ENCODE data around the gene NHP2.
"Not testable (repeated sequence)": the region's sequence is repeated elsewhere in the genome, so short reads cannot be mapped to it uniquely, and the experiment has no call there.

The NHP2 gene

DNA sequence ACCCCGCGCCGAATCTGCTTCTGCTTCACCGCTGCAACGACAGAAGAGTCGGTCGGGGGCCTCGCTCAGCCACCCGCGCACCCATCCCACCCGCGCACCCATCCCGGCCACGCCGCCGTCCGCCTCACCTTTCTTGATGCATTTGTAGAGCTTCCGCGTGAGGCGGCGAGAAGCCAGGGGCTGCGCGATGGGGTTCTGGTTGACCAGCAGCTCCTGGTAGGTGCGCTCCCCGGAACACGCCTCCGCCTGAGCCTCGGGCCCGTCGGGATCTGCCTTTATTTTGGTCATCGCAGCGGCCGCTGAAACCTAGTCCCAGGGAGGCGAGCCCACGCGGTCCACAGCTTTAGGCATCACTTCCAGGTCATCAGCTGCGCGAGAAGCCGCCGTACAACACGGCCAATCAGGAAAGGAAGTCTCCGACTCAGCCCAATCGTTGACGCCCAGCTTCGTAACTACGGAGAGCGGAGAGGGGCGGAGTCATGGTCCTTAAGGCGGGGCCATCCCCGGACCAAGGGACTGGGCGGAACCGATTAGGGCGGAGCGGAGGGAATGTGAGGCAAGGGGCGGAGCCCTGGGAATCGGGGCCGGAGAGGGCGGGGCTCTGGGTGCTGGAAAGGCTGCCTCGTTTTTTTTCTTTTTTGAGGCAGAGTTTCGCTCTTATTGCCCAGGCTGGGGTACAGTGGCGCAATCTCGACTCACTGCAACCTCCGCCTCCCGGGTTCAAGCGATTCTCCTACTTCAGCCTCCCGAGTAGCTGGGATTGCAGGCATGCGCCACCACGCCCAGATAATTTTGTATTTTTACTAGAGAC lies at the start of gene NHP2:
TSS of gene NHP2 (minus strand) at position 356 of the 811 bp plus-strand sequence. CDS start at position 288, 68 bp downstream.
- in situ Hi-C loops (cut with HindIII; ENCODE audit: low sequenced_read_pairs), result no loop called here

DNA sequence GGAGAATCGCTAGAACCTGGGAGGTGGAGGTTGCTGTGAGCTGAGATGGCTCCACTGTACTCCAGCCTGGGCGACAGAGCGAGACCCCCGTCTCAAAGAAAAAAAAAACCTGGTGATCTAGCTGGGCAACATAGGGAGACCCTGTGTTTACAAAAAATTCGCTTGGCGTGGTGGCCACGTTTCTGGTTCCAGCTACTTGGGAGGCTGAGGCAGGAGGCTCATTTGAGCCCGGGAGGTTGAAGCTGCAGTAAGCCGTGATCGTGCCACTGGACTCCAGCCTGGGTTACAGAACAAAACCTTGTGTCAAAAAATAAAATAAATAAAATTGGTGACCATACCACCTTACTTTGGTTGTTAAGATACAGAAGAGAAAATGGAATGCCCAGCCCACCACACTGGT lies 48.9 kb upstream of the NHP2 start:
- in situ Hi-C loops (cut with HindIII; ENCODE audit: low sequenced_read_pairs), result no loop called here

DNA sequence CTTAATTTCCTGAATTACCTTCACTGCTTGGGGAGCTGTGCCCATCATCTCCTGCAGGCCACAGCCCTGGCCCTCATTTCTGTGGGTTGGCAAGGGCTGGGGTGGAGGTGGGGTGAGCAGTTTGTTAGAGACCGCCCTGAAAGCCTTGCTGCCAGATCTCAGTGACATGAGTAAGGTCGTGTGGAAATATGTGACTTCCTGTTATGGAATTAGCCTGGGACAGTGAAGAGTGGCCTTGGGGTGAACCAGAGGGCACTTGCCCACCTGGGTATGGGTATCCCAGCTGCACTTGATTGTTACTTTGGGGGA lies 48.2 kb upstream of the NHP2 start:
- in situ Hi-C loops (cut with HindIII; ENCODE audit: low sequenced_read_pairs), result no loop called here

DNA sequence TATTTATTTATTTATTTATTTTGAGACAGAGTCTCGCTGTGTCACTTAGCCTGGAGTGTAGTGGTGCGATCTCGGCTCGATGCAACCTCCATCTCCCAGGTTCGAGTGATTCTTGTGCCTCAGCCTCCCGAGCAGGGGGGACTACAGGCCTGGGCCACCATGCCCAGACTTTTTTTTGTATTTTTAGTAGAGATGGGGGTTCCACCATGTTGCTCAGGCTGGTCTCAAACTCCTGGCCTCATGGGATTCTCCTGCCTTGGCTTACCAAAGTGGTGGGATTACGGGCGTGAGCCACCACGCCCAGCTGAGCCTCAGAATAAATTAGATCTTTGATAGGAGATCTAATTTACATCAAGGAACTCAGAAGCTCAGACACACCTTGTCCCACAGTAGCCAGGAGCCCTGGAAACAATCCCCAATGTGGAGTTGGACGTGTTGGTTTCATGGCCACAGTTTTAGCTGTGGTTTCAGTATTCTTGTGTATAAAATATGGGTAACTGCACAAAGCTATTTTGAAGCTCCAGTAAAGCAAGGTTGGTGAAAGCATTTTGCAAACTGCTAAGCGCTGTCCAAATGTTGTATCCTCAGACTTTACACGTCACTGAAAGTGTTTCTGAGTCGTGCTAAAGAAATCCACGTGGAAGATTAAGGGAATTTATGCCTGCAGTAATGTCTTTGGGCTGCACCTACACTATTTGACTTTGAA lies 47.7 kb upstream of the NHP2 start:
- in situ Hi-C loops (cut with HindIII; ENCODE audit: low sequenced_read_pairs), result no loop called here

DNA sequence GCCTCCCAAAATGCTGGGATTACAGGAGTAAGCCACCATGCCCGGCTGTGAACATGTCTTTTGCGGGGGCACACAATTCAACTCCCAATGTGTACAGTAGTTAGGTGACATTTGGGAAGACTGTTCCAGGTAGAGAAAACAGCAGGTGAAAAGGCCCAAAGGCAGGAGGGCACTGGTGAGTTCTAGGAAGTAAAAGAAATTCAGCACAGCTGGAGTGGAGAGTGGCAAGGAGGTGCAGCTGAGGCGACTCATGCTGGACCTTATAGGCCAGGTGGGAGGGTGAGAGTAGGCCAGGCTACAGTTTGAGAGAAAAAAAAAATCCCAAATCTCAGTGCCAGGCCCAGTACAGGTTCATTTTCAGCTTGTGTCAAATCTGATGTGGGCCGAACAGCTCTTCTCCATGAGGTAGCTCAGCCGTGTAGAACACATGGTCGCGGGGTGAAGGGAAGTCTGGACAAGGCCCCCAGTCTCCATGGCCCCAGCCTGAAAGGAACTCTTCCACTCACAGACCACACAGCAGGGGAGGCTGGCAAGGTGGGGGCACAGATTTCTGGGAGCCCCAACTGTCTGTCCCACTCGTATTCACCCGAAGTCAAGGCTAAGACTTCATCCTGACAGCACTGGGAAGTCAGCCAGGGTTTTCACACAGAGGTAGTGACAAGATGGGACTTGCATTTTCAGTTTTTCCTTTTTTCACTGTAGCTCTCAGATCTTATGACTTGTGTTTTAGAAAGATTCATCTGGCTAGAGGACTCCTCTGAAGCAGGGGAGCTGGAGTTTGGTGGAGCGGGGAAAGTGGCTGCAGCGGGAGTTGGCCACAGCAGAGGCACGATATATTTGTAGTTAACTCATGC lies 46.1 kb upstream of the NHP2 start:
- in situ Hi-C loops (cut with HindIII; ENCODE audit: low sequenced_read_pairs), result no loop called here

DNA sequence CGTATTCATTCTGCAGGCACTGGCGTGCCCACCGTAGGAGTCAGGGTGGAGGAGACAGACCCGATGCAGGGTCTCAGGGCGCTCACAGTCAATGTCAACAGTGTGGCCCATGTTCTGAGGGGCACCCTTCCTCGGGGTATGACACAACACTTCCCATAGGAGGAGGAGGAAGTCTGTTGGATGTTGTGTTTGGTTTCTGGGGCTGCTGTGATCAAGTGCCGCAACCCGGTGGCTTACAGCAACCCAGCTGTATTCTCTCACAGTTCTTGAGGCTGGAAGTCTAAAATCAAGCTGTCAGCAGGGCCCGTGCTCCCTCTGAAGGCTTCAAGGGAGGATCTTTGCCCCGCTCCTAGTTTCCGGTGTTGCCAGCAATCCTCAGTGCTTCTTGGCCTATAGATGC lies 45.0 kb upstream of the NHP2 start:
- in situ Hi-C loops (cut with HindIII; ENCODE audit: low sequenced_read_pairs), result no loop called here

DNA sequence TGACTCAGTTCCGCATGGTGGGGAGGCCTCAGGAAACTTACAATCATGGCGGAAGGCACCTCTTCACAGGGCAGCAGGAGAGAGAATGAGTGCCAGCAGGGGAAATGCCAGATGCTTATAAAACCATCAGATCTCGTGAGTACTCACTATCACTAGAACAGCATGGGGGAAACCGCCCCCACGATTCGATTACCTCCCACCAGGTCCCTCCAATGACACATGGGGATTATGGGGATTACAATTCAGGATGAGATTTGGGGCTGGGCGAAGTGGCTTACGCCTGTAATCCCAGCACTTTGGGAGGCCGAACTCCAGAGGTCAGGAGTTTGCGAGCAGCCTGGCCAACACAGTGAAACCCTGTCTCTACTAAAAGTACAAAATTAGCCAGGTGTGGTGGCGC lies 44.5 kb upstream of the NHP2 start:
- in situ Hi-C loops (cut with HindIII; ENCODE audit: low sequenced_read_pairs), result not testable (repeated sequence)

DNA sequence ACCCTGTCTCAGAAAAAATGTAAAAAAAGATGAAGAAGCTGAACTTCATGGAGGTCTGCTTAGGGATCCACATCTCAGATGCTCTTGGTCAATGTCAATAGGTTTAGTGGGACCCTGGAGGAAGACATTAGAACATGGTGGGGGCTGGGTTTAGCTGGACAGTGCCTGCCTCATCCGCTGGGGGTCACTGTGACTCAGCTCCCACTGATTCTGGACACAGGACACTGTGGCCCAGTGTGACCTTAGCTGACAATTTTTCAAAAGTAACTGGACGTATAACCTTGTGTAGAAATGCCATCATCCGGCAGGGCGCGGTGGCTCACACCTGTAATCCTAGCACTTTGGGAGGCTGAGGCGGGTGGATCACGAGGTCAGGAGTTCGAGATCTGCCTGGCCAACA lies 43.3 kb upstream of the NHP2 start:
- in situ Hi-C loops (cut with HindIII; ENCODE audit: low sequenced_read_pairs), result no loop called here

DNA sequence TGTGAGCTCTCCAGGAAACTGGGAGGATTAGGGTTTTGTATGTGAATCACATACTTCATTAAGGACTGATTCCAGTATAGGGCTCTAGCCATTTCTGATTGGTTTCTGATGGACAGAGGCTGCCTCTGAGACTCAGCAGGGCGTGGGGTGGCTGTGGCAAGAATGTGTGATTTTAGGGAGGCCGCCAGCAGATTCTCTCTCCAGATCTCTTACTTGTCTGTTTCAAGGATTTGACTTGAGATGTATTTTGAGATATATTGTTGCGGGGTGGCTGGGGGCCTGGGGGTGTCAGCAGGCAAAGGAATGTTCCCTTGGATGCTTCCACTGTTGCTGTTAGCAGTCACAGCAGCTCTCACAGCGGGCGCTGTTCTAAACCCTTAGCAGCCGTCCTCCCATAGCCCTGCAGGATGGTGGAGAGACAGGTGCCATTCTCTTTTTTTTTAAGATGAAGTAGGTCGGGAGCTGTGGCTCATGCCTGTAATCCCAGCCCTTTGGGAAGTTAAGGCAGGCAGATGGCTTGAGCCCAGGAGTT lies 42.7 kb upstream of the NHP2 start:
- in situ Hi-C loops (cut with HindIII; ENCODE audit: low sequenced_read_pairs), result no loop called here

DNA sequence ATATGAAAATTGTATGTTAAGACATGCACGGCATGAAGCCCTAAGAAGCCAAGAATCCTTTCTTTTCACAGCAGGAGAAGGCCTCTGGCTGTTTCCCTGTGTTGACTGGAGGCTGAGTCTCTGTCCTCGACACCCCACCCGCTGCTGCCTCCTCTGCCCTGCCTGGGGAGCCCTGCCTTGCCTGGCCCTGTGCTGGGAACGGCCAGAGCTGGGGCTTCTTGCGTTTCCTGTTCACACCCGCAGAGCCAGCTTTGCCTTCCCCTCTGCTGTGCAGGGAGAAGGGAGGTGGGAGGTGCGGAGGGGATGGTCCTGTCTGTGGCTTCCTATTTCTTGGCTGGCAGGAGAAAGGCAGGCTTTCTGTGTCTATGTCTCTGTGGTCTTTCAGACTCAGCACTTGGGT lies 40.3 kb upstream of the NHP2 start:
- in situ Hi-C loops (cut with HindIII; ENCODE audit: low sequenced_read_pairs), result no loop called here

DNA sequence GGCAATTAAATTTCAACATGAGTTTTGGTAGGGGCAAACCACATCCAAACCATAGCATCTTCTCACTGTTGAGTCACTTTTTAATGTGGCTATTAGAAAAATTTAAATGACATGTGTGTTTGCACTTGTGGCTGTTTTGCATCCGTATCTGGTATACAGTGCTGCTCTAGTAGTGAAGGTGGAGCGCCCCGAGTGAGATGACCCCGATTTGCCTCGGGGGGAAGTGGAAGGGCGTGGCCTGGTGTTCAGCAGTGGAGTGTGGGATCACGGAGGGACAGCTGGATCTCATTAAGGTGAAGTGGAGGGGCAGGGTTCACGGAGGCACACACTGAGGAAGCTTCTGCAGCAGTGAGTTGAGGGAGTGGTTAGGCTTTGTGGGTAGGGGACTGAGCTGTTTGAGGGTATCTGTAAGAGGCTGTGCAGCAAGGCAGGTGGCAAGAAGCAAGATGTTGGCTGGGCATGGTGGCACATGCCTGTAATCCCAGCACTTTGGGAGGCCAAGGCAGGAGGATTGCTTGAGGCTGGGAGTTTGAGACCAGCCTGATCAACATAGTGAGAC lies 39.6 kb upstream of the NHP2 start:
- in situ Hi-C loops (cut with HindIII; ENCODE audit: low sequenced_read_pairs), result no loop called here

DNA sequence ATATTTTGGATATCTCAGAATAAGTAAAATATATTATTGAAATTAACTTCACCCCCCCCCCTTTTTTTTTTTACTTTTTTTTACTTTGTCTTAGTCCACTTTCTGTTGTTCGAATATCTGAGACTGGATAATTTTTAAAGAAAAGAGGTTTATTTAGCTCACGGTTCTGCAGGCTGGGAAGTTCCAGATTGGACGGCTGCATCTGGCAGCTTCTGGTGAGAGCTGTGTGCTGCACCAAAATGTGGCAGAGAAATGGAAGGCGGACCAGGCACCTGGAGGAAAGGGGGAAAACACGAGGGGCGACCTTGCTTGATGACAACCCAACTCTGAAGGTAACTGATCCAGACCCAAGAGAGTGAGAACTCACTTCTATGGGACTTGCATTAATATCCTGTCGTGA lies 39.1 kb upstream of the NHP2 start:
- in situ Hi-C loops (cut with HindIII; ENCODE audit: low sequenced_read_pairs), result no loop called here

DNA sequence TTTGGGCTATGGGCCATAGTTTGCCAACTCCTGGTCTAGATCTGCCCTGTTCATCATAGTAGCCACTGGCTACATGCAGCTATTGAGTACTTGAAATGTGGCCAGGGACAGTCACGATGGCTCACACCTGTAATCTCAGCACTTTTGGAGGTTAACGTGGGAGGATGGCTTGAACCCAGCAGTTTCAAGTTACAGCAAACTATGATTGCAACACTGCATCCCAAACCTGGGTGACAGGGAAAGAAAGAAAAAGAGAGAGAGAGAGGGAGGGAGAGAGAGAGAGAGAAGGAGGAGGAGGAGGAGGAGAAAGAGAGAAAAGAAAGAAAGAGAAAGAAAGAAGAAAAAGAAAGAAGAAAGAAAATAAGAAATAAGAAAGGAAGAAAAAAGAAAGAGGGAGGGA lies 38.6 kb upstream of the NHP2 start:
- in situ Hi-C loops (cut with HindIII; ENCODE audit: low sequenced_read_pairs), result no loop called here

DNA sequence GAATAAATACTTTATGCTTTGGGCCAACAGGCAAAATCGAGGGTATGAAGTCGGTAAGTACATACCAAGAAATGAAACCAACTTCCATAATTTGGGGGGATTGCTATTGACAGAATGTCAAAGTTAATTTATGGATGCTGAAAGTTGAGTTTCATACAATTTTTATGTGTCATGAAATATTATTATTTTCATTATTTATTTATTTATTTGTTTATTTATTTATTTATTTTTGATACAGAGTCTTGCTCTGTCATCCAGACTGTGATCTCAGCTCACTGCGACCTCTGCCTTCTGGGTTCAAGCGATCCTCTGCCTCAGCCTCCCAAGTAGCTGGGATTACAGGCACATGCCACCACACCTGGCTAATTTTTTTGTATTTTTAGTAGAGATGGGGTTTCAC lies 38.0 kb upstream of the NHP2 start:
- in situ Hi-C loops (cut with HindIII; ENCODE audit: low sequenced_read_pairs), result no loop called here

DNA sequence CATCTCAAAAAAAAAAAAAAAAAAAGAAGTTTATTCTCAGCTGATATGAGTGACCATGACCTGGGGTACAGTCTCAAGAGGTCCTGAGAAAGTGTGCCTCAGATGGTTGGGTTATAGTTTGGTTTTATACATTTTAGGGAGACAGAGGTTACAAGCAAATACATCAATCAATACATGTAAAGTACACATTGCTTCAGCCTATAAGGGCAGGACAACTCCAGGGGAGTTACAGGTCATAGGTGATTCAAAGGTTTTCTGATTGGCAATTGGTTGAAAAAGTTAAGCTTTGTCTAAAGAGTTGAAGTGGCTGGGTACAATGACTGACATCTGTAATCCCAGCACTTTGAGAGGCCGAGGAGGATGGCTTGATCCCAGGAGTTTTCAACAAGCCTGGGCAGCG lies 35.7 kb upstream of the NHP2 start:
- in situ Hi-C loops (cut with HindIII; ENCODE audit: low sequenced_read_pairs), result no loop called here

DNA sequence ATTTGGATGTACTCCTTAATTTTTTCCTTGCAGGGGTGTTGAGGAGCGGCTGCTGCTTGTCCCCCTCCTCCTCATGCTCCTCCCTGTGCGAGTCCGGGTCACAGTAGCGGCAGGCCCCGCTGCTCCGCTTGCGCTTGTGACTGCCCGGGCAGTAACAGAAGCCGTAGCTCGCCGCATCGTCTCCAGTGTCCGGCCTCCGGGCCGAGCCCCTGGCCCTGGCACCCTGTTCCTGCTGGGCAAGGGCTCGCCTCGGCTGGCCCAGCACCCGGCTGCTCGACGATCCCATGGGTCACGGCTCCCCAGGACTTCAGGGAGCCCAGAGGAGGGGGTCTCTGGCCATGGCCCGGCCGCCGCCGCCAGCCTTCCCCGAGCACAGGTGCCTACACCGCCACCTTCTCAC lies 33.3 kb upstream of the NHP2 start, which contains the start of gene GMCL2:
TSS of gene GMCL2 (minus strand) at position 358 of the 400 bp plus-strand sequence. CDS start at position 286, 72 bp downstream.
- in situ Hi-C loops (cut with HindIII; ENCODE audit: low sequenced_read_pairs), result no loop called here

DNA sequence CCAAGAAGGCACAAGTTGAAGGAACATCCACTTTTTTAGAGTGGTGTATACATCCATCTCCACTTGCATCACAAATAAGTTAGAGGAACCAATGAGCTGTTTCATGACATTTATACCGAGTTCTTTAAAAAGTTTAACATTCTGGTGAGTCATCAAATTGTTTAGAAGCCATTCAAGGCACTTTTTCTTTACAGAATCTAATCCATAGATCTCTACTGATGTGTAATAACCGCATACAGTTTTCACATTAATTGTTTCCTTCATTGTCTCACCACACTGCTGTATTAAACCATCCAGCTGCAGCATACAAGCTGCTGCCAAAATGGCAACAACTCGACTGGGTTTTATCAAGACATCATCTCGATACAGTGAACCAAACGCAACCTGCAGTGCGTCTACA lies 32.7 kb upstream of the NHP2 start:
- in situ Hi-C loops (cut with HindIII; ENCODE audit: low sequenced_read_pairs), result no loop called here

DNA sequence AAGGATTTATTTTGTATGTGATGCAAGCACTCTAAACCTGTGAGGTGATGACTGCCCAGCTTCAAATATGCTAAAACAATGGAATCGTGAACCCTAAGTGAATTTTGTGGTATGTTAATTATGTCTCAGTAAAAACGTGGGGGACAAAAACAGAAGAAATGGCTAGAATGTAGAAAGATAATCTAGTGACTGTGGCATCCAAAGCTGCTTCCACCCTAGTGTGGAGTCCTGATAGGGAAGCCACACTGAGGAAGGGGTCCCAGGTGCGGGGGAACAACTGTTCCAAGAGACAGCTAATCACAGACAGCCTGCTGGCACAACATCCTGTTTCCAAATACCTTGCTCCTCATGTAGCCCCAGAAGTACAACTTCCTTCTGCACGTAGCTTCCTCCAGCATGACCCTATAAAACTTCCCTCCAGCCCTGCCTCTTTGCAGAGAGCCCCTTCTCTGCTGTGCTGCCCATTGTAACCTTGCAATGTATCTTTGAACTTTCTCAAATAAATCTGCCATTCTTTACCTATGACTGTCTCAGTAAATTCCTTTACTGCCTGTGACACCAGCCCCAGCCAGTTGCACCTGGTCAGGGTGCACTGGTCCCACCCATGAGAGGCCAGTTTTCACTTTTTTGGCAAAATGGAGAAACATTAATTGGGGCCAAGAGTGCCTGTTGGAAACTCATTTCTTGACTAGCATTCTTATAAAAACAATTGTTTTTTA lies 28.6 kb upstream of the NHP2 start:
- in situ Hi-C loops (cut with HindIII; ENCODE audit: low sequenced_read_pairs), result no loop called here

DNA sequence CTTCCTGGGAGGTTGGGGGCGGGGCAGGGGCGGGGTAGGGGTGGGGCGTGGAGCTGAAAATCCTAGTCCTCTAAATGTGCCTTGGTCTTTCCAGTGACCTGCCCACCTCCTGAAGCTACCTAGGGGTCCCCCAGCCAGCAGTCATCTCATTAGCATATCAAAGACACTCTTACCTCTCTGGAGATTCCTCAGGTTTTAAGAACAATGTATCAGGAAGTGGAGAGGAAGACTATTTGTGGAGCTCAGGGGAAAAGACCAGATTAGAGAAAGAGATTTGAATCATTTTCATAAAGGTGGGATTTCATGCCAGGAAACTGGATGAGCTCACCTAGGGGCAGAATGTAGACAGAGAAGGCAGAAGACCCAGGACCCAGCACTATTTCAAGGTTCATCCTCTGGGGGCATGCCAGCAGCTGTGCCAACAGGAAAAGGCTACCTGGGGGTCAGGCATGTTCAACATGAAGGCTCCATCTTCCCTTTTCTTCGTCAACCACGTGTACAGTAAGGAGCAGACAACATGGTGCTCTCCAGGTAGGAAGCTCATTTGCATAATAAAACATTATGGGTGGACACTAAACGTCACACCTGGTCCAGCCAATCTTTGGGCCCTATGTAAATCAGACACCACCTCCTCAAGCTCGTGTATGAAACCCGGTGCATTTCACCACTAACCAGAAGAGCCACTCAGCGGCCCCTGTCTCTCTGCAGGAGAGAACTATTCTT lies 26.6 kb upstream of the NHP2 start:
- in situ Hi-C loops (cut with HindIII; ENCODE audit: low sequenced_read_pairs), result no loop called here

DNA sequence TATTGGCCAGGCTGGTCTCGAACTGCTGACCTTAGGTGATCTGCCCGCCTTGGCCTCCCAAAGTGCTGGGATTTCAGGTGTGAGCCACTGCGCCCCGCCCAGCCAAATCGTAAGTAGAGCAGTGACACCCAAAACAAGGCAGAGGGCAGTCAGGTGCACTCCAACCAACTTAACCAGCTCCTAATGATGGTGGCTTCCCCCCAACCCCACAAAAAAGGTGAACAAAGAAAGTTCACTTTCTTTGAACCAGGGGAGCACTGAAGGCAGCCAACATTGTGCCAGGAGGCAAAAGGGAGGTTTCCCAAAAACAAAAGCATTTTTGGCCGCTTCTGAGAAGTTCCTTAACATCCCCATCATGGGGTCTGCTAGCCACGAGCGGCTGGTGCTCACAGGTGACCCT lies 23.9 kb upstream of the NHP2 start:
- in situ Hi-C loops (cut with HindIII; ENCODE audit: low sequenced_read_pairs), result no loop called here

Measured in endothelial cell of hepatic sinusoid (primary cell).